K562 treated with DMSO at 1 percent for 4 hours (cell line): ENCODE data around the gene KCNMA1. TPM values are rescaled to one million over a fixed set of nuclear protein-coding genes. Genes with fewer than 3 reads are reported as not detected.

Experiments
- total RNA-seq: library from RNA; unstranded; fragments of 300-600 nt; gene quantifications from 2 replicates; pipeline ENCODE4 v1.2.3, GENCODE V29; 2022; ENCODE audit not compliant: insufficient read depth

The KCNMA1 gene
- 0.17 and 0.87 TPM in 2 replicates for total RNA-seq

GRCh38 chr10:77637532-77638320 lies at the start of gene KCNMA1:
KCNMA1 (minus strand) TSS chr10:77637808.

